ENCODE results near the gene VRK1.

Gene VRK1

DNA sequence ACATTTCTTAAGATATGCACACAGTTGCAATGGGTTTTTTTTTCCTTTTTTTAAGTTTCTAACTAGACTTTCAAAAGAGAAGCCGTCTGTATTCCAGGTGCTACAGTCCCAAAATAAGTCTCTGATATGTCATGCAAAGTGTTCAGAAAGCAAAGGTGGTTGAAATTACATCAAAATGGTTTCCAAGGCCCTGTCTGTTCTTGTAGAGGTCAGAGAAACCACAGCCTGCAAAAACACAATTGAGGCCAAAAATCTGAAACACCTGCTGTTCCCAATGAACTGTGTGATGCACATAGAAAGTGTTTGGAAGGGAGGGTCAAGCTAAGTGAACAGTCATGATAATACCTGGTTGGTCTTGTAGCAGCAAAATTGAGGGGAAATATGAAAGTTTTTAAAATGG, 91.0 kb downstream of the VRK1 start:
- no peak for DNase-seq (ENCODE audit: low read depth)

DNA sequence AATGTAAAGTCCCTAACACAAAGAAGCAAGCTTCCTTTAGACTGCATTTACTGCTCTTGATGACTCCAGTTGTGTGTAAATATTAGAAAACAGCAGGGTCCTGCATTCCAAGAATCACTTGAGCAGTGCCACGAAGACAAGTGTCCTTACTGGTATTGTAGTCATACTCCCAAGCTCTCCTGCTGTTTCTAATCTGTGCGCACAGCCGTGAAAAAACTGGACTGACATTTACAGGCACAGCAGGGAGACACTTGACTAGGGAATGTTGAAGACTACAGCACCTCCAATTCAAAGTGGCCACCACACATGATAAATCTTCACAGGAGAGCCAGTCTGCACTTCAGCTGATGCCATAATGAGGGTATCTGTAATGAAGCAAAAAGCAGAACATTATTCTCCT, 91.4 kb downstream of the VRK1 start:
- no peak for DNase-seq (ENCODE audit: low read depth)

DNA sequence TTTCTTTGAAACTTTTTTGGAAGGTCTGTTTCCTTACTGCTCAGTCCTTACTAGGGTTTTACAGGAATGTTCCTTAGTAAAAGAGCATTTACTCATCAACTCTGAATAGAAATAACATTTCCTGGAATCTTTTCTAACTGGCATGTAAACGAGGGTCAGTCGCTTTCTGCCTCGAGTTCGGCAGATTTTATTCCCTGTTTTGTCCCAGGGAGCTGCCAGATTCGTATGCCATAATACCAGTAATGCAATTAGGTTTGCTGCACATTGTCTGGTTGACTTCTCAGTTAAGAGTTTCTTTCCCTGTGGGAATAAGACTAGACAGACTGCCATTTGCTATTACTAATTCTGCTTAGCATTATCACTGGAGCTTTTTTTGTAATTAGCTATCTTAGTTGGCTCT, 91.9 kb downstream of the VRK1 start:
- no peak for DNase-seq (ENCODE audit: low read depth)

DNA sequence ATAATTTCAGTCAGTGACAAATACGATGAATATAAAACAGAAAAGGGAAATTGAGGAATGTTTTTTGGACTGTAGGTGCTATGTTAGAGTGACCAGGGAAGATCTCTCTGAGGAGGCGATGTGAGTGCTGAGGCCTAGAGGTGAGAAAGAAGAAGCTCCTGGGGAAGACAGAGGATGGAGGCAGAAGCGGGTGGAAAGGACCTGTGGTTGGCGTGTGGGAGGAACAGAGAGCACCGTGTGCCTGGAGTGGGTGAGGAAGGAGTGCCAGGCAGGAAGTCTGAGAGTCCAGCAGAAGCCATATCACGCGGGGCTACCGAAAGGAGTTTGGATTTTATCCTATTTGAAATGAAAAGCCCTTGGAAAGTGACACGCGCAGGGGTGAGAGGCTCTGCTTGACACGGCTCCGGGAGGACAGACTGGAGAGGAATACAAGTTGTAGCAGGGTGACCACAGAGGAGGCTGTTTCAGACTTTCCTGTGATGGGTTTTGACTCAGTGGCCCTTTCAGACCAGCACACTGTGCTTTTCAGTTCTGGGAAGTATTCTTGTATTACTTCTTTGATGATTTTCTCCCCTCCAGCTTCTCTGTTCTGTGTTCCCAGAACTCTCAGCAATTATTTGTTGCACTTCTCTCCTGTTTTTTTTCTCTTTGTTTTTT, 96.9 kb downstream of the VRK1 start:
- no peak for DNase-seq (ENCODE audit: low read depth)

DNA sequence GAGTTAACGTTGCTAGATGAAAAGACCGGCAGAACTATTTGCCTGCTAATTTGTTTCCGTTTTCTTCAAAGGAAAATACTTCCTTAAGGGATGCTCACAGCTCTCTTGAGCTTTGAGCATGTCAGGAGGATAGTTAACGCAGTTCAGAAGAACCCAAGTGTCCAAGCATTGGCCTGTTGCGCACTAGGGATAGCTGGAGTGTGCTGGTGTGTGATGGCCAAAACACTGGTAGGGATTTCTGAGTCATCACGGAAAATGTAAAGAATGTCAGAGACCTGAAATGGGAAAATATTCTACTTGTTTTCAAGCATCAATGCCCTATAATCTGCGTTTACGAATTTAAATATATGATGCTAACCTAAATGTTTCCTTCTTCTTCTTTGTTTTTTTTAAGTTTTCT, 97.8 kb downstream of the VRK1 start:
- no peak for DNase-seq (ENCODE audit: low read depth)

DNA sequence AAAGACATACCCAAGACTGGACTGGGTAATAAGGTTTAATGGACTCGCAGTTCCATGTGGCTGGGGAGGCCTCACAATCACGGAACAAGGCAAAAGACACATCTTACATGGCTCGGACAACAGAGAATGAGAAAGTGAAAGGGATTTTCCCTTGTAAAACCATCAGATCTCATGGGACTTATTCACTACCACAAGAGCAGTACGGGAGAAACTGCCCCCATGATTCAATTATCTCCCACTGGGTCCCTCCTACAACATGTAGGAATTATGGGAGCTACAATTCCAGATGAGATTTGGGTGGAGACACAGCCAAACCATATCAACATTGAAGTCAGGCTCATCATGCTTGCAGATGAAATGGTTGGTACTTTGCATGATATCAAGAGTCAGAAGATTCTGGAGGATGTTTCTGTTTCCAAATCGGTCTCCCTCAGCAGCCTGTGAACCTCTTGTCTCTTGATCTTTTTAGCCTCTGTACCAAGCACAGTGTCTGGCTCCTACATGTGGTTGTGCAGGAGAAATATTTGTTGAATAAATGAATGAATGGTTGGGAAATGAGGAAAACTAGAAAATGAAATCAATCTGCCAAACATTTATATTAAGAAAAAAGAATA, 98.6 kb downstream of the VRK1 start:
- DNase-seq (ENCODE audit: low read depth): no peak

DNA sequence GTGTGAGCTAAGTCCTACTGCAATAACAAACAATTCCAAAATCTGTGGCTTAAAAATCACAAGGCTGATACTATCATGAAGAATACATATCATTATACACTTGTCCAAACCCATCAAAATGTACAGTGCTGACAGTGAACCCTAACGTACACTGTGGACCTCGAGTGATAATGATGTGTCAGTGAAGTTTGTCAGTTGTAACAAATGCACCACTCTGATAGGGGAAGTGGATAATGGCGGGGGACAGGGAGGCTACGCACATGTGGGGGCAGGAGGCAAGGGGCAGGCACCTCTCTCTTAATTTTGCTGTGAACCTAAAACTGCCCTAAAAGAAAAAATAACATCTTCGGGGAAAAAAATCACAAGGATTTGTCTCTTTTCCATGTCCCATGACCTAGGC, 100.0 kb downstream of the VRK1 start:
- DNase-seq (ENCODE audit: low read depth): no peak

DNA sequence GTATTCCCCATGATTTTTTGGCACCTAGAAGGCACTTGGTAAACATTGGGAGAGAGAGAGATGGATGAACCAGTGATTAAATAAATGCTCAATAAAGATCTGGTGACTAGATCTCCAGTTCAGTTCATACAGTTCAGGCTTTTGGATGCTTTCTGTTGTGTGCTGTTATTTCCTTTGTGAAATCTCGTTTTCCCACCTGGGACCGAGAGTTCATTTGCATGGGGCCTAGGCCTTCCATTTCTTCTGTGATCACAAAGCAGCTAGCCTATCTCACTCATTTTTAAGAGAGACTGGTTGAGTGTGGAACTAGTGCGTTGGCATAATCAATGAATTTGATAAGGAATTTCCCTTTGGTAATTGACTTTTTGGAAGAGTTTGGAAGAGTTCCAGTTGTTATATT, 104.0 kb downstream of the VRK1 start:
- DNase-seq (ENCODE audit: low read depth): no peak

DNA sequence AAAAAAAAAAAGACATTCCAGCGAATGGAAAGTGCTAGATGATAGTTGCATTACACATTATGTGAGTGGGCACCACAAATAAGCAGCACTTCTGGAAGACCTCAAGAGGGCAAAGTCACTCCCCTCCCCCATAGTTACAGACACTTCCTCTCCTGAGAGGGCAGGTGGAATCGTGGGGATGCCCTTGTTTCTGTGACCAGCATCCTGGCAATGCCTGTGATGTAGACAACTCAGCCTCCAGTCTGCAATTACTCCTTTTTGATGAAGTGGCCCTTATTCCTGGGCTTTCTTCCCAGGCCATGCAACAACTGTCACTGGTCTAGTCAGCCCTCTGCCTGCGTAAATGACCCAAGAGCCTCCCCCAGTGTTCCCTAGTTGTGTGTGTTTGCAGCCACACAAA, 104.8 kb downstream of the VRK1 start:
- no peak for DNase-seq (ENCODE audit: low read depth)

DNA sequence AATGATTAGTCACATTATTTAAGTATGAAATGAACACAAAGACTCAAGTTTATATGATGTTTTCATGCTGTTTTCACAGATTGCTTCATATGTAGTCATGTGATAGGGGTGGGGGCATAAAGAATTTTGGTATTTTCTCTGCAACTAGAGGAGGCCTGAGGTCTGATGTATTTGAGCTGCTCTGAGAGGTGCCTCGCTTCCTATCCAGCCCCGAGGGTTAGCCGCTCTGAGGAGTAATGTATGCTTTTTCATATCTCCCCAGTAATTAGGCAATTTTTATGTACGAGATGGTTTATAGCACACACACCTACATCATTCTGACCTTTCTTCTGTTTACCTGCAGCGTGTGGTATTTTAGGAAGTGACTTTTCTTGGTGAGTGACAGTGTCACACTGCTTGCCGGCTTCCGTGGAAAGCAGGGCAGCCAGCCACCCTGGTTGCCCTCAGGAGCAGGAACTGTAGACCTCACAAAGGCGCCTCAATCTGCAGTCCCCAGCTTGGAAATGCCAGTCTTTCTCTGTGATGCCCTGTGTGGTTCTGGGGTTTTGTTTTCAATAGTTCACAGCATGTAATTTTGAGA, 106.4 kb downstream of the VRK1 start:
- no peak for DNase-seq (ENCODE audit: low read depth)

DNA sequence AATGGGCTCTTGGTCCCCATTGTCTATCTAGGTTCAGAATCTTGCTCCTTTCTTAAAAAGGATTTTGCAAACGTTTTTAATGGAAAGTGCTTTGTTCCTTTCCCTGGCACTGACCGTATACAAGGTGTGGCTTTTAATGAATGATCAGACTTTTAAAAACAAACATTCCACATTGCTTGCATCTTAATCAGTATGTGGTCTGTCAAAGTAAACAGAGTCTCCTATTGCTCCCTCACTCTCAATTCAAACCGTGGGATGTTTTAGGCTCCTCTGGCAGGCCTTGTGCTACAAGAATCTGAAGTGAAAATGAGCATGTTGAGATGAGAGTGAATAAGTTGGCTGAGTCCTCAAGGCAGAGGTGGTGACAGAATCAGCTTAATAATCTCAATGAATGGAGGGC, 107.0 kb downstream of the VRK1 start:
- DNase-seq (ENCODE audit: low read depth): no peak

DNA sequence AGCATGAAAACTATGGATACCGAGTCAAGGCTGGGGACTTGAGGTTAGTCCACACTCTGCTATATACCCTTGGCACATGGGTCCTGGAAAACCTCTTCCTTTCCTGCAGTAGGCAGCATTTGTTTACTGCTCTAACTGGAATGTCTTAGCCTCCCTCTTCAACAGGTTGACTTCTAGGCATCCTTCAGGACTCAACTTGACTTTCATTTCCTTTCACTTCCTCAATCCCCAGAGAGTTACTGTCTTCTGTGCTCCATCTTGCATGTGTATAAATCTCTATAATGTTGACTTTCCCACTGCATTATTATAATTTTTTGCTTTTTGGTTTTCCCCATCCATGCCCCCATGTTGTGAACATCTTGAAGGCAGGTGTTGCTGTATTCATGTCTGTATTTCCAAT, 107.9 kb downstream of the VRK1 start:
- DNase-seq (ENCODE audit: low read depth): no peak

DNA sequence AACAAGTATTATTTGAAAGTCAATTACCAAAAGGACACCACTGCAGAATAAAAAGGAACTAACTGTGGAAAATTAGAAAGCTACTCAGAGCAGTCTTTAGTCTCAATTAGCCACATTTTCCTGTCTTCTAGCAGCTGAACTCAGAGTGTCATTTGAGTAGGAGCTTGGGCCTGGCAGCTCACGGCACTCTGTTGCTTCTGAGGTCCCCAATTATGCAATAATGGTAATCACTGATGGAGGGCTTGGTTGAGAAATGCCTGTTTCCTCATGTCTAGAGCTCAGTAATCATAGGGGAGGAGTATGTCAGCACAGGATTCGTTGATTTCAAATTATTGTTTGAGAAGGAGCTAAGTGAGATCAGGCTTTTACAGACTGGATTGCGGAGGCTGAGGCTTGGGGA, 108.6 kb downstream of the VRK1 start:
- DNase-seq (ENCODE audit: low read depth): no peak

DNA sequence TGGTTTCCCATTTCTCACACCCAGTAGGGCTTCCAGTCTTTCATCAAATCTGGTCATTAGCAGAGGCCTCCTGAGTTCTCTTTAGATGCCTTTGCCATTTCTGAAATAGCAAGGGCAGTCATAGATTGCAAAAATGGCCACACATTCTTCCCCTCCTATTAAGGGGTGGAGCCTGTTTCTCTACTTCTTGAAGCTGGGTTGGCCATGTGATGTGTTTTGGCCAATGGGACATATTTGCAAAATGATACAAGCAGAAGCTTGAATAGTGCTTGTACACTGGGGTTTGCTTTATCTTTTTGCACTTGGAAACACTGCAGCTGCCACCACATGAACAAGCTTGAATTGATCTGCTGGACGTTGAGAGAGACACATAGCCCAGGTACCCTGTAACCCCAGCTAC, 109.3 kb downstream of the VRK1 start:
- no peak for DNase-seq (ENCODE audit: low read depth)

DNA sequence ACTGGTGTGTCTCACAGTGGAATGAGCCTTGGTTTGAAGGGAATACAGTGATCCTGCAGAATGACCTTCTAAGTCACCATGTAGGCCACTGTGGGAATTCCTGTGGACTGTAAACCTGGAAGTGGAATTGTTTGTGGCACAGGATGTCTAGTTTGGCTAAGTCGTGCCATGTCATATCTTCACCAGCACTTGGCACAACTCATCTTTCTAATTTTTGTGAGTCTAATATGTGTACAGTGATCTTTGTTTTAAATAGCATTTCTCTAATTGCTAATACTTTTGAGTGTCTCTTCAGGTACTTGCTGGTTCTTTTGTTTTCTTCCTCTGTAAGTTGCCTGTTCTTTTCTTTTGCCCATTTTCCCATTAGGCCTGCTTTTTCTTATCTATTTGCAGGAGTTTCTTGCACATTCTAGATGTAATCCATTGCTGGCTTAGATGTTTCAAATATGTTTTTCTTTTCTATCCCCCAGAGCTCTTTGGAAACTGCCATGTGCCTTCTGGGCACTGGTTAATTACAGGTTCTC, 112.7 kb downstream of the VRK1 start:
- no peak for DNase-seq (ENCODE audit: low read depth)

DNA sequence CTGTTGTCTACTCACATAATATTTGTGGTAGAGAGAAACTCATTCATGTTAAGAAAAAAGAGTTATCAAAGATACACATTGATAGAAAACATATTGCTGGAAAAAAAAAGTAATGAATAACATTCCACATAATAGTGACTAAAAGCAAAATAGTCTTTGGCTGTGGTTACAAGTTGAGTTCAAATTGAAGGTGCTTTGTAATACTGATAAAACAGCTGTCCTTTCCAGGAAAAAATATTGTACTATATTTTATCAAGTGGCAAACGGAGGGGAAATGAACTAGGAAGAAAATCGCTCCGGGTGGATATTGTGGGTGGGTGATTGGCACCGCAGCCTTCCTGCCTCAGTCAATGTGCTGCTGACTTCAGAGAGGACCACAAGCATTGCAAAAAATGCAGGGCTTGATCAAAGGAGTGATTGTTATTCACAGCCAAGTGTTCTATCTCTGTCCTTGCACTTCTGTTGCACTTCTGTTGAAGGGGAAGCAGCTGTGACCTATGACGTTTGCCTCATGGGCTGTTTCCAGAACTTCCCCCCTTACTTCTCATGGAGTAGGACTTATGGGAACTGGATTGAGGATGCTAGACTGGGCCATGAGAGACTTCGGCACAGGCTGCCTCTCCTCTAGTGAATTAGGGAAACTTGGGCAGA, 114.4 kb downstream of the VRK1 start:
- no peak for DNase-seq (ENCODE audit: low read depth)

DNA sequence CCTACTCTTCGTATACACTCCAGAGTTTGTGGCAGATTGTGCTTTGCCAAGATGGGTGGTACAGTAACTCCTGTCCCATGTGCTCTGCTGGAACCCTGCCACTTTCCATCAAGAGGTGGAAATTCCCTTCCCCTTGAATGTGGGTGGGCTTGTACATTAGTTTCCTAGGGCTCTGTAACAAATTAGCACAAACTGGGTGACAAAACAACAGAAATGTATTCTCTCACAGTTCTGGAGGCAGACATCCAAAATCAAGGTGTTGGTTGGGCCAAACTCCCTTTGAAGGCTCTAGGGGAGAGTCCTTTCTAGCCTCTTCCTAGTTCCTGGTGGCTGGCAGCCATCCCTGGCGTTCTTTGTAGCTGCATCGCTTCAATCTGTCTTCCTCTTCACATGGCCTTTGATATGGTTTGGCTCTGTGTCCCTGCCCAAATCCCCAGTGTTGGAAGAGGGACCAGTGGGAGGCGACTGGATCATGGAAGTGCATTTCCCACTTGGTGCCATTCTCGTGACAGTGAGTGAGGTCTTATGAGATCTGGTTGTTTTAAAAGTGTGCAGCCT, 117.5 kb downstream of the VRK1 start:
- DNase-seq (ENCODE audit: low read depth): no peak

DNA sequence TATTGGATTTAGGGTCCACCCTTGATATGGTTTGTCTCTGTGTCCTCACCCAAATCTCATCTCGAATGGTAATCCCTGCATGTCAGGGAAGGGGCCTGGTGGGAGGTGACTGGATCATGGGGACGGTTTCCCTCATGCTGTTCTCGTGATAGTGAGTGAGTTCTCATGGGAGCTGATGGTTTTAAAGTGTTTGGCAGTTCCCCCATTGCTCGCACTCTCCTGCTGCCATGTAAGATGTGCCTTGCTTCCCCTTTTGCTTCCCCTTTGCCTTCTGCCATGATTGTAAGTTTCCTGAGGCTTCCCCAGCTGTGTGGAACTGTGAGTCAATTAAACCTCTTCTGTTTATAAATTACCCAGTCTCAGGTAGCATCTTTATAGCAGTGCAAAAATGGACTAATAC, 118.3 kb downstream of the VRK1 start:
- no peak for DNase-seq (ENCODE audit: low read depth)

DNA sequence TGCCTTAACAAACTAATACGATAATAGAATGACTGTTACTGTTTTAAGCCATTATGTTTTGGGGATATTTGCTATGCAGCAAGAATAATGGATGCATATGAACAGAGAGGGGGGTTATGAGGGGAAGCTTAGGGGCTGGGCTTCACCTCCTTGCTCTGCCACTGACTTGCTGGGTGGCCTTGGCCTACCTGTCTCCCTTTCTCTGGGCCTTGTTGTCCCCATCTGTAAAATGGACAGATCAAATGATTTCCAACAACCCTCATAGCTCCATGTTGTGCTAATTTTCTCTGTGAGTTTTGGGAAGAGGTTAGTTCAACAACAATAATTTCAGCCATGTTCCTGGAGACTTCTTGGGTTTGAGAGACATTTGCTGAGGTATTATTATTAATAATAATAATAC, 119.6 kb downstream of the VRK1 start:
- no peak for DNase-seq (ENCODE audit: low read depth)

DNA sequence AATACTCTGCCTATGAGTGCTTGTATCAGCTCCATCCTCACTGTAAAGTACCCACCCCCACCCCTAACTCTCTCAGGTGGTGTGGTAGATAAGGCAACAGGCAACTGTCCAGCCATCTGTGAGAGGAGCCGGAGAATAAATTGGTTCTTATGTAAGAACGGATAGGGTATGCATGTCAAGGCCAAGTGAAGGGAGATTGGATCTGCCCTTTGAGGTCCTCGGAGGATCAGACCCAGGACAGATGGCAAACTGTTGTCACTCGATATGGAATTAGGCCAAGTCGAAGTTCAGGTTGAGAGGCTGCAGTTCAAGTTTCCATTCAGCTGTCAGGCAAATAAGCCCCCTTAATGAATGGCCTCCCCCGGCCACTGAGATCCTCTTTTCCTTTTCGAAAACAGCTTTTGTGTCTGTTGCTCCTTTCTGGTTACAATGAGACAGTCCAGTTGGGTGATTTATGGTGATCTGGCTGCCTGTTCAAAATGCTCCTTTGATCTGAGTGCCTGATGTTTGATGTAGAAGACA, 120.3 kb downstream of the VRK1 start:
- no peak for DNase-seq (ENCODE audit: low read depth)

DNA sequence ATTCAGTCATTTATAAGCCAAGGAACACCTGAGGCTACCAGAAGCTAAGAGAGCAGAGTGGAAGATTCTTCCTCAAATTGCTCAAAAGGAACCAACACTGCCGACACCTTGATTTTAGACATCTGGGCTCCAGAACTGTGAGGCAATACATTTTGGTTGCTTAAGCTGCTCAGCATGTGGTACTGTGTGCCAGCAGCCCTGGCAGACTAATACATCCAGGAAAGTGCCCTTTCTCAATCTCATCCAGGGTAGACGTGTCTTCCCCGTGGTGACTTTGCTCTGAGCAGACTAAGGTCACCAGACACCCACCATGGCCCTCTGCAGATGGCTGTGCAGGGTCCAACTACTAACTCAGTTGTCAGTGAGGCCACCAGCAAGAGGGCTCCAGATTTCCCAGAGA, 122.8 kb downstream of the VRK1 start:
- no peak for DNase-seq (ENCODE audit: low read depth)

DNA sequence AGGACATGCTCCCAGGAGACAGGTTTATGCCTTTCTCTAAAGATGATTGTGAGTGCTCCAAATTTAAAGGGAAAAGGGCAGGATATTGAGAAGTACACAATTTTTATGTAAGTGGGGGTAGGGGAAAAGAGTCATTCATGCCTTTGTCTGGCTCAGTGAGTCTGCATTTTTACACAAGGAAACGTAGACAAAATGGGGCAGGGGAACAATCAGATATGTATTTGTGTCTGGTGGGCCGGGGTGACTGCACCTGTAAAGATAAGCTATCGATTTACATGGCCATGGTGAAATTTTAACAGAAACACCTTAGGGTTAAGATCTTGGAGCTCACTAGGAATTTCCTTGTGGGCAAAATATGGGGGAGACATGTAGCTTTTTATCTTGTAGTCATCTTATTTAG, 123.6 kb downstream of the VRK1 start:
- no peak for DNase-seq (ENCODE audit: low read depth)

DNA sequence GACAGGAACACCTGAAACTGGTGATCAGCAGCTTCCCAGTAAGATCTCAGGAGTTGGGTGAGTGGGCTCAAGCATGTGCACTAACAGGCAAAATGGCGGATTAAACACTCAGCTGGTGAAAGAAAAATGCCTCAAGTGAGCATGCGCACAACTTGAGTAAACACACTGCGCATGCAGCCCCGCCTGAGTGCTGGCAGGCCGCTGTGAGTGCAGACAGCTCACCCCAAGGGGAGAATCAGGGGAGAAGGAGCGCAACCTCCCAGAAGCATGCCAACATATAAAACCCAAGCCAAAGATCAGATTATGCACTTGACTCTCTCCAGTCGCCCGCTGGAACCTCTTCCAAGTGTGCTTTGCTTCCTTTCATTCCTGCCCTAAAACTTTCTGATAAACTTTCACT, 125.8 kb downstream of the VRK1 start:
- DNase-seq (ENCODE audit: low read depth): no peak
